GM12892 (cell line): ENCODE data around the gene TP53I3.

Source experiments
- POLR2A ChIP-seq: IDR thresholded peaks from 2 replicates; pipeline ENCODE4 v1.6.1; 2011; ENCODE audit warnings: low read depth, low read length, control low read depth
- POLR2AphosphoS5 ChIP-seq: IDR thresholded peaks from 2 replicates; pipeline ENCODE4 v1.6.1; 2011; ENCODE audit warnings: low read depth, low read length, control low read depth

DNA sequence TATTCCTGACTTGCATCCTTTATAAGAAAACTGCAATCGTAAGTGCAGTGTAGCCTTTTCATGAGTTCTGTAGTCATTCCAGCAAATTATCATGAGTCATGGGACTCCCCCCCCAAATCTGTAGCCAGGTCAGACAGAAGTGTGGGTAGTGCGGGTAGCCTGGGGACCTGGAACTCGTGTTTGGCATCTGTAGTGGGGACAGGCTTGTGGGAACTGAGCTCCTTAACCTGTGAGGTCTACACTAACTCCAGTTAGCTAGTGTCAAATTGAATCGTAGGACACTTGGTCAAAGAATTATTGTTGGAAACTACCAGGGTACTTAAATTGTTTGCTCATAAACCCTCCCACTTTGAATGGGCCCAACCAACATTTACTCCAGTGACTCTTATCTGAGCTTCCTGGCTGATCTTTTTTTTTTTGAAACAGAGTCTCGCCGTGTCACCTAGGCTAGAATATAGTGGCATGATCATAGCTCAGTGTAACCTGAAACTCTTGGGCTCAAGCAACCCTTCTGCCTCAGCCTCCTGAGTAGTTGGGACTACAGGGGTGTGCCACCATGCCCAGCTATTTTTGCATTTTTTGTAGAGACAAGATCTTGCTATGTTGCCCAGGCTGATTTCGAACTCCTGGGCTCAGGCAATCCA, 26.1 kb upstream of the TP53I3 start:
- TF ChIP-seq POLR2A, result no peak
- no peak for TF ChIP-seq POLR2AphosphoS5
